Stimulated activated naive CD8-positive, alpha-beta T cell treated with anti-CD3 and anti-CD28 coated beads, Interleukin-15, Interleukin-2, amounts not matched to agents 100 U/mL and 50 U/mL, for 24 hours (primary cell): ENCODE measurements around the gene SUMO4.

Source experiments
- ATAC-seq: fragments of 150-1000 bp; cut with Tn5 transposase; one replicate; pipeline ENCODE4 v1.10.0; 2021
- DNase-seq: peaks from one replicate; pipeline ENCODE4 v3.0.0; 2021

SUMO4 gene

GRCh38 chr6:149389509-149390297 lies 10.4 kb upstream of the SUMO4 start:
- ATAC-seq: no peak
- no peak for DNase-seq

GRCh38 chr6:149392093-149392492 lies 8.0 kb upstream of the SUMO4 start:
- no peak for DNase-seq
- no peak for ATAC-seq

DNA sequence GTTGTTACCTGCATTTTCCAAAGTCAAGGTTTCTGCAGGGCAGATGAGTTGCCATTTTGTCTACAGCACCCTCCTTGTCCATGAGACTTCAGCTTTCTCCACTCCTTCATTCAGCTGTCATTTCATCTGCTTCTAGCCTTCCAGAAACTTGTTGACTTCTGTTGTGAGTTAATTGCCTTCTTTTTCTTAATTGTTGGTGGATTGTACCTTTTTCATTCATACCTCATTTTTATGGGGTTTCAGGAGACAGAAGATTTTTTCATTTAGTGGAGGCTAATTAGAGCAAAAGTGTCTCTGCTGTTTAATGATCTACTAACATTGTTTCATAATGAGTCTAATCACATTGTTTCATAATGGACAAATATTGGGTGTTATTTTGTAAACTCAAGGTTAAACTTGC lies 7.5 kb upstream of the SUMO4 start:
- DNase-seq: no peak
- no peak for ATAC-seq

DNA sequence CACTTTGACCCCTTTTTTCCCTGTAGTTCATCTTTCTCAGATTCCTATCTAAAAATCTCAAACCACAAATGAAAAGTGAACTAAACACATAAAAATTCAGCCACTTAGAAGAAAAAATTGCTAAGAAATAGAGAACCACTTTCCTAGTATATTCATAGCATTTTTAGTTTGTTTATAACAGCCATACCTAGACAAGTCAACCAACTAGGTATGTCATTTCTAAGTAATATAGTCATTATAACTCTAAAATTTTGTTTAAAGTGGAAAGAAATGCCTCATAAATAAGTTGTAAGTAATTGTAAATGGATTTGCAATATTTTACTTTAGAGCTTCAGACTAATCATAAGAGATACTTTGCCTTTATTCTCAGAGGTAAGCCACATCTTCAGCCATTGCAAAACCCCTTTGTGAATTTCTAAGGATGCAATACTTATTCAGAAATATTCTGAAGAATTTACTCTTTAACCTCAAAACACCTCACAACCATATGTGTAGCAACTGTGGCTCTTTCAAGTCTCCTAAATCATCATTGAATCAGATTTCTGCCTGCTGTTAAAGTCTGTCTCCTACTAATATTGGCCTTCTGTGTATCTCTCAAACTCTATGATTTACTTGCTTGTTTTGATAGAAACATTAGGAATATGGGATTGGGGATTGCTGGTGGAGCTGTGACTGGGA lies 6.9 kb upstream of the SUMO4 start:
- DNase-seq: no peak
- no peak for ATAC-seq

GRCh38 chr6:149395185-149395584 lies 4.9 kb upstream of the SUMO4 start:
- DNase-seq: no peak
- ATAC-seq: no peak

- ATAC-seq: no peak
- no peak for DNase-seq
These were observed 2.7 kb upstream of the SUMO4 start for GRCh38 chr6:149397384-149397783.

- ATAC-seq (no peak), DNase-seq (no peak)
These were observed 3.5 kb downstream of the SUMO4 start for GRCh38 chr6:149403534-149403933.

DNA sequence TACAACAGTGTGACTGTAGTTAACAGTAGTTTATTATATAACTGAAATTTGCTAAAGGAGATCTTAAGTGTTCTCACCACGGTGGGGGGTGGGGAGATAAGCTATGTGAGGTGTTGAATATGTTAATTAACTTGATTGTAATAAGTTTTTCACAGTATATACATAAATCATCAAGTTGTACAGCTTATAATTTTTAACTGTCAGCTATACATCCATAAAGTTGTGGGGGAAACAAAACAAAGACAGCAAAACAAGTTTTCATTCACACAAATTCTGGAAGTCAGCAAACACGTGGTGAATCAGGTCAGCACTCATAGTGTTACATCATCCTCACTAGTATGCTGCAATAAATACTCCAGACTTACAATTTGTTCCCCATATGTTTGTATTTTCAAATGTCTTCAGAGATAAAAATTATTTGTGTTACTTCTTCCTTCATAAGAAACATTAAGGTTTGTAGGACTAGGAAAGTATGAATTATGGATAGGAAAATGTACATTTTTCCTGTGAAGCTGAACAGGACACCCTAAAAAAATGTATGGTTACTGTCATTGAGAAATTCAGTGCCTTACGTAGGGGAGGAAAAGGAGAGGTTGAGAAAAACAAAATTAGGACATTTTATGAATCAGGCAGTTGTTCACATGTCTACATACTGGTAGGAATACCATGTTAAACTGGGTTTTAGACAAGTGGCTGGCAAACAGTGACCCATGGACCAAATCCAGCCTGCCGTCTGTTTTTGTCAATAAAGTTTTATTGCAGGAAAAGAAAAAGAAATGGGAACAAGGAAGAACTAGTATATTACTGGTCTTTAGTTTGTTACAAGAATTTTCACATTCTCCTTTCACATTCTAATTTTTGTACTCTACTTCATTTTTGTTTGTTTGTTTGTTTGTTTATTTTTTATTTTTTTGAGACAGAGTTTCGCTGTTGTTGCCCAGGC lies 6.0 kb downstream of the SUMO4 start:
- DNase-seq (no peak), ATAC-seq (no peak)

DNA sequence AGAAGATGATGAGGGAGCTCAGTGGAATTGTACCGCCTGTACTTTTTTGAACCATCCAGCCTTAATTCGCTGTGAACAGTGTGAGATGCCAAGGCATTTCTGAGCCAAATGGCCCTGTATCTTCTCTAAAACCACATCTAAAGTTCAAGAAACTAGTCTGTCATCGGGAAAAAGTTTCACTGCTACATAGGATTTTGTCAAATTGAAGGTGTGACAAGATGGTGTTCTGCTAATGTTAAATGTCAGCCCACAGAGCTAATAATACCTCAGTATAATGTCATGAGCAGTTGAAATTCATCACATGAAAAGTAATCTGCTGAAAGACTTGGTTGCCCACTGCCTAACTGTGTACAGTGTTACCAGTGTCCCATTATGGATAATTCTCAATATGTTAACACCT lies 9.6 kb downstream of the SUMO4 start:
- ATAC-seq (peak; percentile 76), DNase-seq (no peak)

GRCh38 chr6:149410557-149410956 lies 10.5 kb downstream of the SUMO4 start:
- no peak for DNase-seq
- no peak for ATAC-seq

DNA sequence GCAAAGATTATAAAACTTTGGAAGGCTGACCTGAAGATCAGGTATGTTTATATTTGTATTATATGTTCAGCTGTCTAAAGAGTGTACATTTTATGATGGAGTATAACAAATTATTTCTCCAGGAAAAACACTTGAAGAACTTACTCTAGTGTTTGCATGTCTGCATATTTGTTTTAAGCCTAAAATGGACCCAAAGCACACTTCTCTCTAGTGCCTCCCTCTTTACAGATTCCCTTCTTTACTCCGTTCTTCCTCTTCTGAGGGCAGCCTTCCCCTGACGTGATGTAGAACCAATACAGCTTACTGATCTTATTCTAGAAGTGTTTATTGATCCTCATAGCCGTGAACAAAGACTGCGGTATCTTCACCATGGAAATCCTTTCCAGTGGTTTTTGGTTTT lies 13.9 kb downstream of the SUMO4 start:
- no peak for ATAC-seq
- no peak for DNase-seq

DNA sequence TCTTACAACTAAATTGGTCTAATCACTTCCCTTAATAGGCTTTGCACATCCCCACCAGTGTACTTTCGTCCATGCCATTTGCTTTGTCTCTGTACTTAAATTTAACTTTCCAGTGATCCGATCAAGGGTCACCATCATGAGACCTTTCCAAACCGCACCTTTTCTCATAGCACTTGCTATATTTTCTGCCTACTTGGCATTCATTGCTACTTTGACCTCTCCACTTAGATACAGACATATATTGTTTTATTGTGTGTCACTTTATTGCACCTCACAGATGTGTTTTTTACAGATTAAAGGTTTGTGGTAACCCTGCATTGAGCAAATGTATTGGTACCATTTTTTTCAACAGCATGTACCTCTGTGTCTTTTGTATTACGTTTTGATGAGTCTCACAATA lies 14.8 kb downstream of the SUMO4 start:
- no peak for ATAC-seq

DNA sequence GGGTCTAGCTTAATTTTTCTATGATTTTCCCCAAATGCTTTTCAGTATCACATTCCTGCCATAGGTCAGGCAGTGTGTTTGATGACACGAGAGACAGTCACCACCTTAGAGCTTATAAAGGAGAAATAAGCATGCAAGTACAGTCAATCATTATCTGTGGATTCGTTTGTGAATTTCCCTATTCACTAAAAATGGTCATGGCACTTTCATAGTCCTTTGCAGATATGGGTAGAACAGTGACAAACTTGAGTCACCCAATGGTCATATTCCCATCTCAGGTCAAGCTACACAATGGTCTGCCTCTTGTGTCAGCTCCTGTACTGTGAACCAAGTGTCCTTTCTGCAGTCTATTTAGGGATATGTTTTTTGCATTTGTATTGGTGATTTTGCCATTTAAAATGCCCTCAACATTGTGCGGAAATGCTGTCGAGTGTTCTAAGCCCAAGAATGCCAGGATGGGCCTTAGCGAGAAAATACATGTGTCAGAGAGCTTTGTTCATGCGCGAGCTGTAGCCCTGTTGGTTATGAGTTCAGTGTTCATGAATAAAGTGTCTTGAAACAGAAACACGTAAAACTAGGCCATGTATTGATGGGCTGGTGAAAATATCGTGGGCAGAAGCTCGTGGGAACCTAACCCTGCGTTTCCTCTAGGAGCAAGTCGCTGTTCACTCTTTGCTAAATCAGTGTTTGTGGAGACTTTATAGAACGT lies 19.8 kb downstream of the SUMO4 start:
- ATAC-seq: no peak

More for the DNA sequence above, 14.8 kb downstream of the SUMO4 start:
- DNase-seq: no peak

GRCh38 chr6:149421132-149421531 lies 21.1 kb downstream of the SUMO4 start:
- ATAC-seq (no peak), DNase-seq (no peak)

More for the DNA sequence above, 19.8 kb downstream of the SUMO4 start:
- no peak for DNase-seq

DNA sequence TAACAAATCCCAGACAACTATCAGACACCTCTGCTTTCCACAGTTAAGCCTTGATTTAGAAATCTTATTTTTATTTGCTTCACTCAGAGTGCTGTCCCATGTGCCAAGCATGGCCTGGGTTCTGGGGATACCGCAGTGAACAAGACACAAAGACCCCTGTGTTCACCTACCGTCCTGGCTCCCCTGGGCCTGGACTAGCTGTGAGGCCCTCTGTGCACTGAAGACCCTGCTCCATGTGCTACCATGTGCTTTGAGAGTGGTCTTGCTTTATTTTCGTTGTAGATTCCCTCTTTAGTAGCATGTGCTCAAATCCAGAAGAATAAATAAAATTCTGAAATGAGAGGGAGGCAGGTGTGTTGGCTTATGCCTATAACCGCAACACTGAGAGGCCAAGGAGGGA lies 22.5 kb downstream of the SUMO4 start:
- ATAC-seq (no peak), DNase-seq (no peak)

GRCh38 chr6:149423964-149424440 lies 23.9 kb downstream of the SUMO4 start:
- ATAC-seq: no peak

DNA sequence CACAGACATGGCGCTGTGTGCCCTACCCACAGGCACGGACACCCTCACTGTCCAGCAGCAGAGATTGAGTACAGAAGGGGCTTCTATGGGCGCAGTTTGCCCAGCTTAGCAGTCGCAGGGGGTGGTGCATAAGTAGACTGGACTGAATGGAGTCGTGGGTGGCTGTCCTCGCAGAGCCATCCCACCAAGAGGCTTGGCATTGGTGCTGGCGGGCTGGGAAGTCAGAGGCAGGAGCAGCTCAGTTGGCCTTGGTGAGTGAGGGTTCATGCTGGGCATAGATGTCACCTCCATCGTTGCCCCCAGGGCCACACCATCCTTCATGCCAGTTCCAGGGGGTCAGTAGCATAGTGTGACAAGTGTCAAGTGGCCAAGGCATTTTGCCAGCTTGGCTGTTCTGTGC lies 25.2 kb downstream of the SUMO4 start:
- ATAC-seq: no peak
- no peak for DNase-seq

More at GRCh38 chr6:149423964-149424440, 23.9 kb downstream of the SUMO4 start:
- no peak for DNase-seq

DNA sequence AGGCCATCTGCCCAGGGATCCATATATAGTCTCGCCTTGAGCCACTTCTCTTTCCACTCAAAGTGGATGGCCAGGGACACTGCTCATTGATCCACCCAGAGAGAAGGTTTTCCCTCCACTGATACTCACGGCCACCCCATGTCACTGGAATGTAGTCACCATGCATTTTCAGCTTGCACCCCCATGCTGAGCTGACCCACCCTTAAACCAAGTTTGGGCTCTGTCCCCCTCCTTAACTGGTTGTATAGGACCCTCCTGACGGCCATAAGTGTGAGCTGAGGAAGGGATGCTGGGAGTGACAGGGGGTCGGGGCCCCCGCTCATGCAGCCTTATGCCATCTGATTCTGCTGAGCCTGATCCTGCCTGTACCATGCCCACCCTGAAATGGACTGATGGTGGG lies 25.7 kb downstream of the SUMO4 start:
- ATAC-seq (no peak), DNase-seq (no peak)

- no peak for ATAC-seq
- DNase-seq: no peak
These were observed 28.5 kb downstream of the SUMO4 start for GRCh38 chr6:149428606-149429005.

- DNase-seq: no peak
- no peak for ATAC-seq
These were observed 29.6 kb downstream of the SUMO4 start for GRCh38 chr6:149429427-149430360.
